Measurements from ENCODE around the gene SSBP4.

Gene SSBP4

DNA sequence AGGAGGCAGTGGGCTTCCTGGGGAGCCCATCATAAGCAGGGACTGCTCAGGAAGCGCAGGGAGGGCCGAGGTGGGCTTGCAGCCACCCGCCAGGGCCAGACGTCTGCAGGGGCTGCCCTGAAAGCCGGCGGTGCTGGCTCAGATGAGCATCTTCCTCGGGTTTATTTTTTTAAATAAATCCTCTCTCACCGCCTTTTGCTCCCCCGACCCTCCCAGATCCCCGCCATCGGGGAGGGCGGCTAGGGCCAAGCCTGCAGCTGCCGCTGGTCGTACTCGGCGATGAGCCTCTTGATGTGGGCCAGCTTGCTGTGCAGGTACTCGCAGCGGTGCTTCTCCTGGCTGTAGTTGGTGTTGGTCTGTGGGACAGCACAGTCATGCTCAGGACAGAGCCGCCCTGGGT is 25.3 kb downstream of the SSBP4 start:
- DNase-seq (ENCODE audit: low read depth, low spot score): no peak

DNA sequence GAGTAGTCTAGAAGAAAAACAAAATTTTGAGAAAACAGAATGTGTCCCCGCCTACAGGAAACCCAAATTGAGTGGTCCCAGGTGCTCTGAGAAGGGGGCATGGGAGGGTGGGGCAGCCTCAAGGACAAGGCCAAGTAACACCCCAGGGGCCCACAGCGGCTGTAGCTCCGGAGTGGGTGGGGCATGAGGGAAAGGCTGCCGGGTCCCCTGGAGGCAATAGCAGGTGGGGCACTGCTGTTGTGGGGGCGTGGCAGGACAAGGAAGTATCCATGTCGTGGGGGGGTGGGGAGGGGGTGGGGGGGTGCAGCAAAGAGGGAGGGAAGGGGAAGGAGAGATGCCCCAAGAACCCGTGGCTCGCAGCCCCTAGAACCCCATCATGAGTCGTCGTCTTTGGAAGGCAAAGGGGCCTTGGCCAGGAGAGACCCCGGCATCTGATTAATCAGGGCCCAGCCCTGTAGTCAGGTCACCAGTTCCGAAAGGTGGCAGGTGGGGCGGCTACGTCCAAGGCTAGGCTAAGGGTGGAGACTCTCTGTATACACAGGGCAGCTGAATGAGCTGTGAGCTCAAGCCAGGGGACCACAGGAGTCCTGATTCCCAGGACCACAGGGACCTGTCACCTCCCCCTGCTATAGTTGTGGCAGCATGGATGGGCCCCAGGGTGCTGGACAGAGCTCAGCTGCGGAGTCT is 26.2 kb downstream of the SSBP4 start:
- no peak for DNase-seq (ENCODE audit: low read depth, low spot score)

DNA sequence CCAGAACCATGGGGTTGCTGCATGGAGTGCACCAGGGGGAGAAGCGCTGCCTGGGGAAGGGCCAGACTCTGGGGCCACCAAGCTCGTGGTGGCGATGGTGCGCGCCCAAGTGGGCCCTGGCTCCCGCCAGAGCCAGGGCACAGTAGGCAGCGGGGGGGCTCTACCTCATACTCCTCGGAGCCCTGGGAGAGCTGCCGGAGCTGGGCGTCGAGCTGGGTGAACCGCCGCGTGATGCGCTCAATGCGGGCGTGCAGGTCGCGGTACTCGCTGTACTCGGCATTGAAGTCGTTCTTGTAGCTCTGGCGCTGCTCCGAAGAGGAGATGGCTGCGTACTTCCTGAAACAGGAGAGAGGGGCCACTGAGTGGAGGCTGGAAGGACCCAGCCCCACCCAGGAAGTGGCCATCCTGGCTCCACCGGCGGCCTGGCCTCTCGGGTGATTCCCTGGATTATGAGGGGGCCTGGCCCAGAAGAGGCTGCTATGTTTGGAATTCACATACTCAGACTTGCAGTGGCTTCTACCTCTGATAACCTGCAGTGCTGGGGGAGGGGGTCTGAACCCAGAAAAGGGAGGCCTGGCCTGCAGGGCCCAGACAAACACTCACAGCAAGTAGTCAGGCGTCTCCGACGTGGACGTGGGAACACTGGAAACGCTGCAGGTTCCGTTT is 27.1 kb downstream of the SSBP4 start:
- DNase-seq (ENCODE audit: low read depth, low spot score): no peak

DNA sequence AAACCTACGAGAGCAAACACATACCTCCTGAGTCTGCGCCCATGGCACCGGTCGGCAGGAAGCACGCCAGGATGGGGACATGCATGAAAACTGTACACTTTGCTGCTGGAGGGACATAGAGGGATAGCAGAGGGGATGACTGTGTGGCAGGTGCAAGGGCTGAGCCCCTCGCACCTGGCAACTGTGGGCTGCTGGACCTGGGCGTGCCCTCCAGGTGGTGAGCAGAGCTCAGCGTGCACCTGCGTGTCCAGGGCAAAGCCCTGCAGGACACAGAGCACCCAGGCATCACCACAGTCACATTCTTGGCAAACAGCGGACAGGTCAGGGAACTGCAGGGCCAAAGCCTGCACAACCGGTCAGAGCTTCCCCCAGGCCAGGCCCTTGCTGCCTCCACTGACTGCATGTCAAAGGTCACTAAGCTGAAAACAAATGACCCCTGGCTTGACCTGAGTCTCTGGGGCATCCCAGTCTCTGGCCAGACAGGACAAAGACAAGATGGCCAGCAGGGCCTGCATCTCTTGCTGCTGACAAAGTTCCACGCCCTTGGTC is 27.7 kb downstream of the SSBP4 start:
- no peak for DNase-seq (ENCODE audit: low read depth, low spot score)

DNA sequence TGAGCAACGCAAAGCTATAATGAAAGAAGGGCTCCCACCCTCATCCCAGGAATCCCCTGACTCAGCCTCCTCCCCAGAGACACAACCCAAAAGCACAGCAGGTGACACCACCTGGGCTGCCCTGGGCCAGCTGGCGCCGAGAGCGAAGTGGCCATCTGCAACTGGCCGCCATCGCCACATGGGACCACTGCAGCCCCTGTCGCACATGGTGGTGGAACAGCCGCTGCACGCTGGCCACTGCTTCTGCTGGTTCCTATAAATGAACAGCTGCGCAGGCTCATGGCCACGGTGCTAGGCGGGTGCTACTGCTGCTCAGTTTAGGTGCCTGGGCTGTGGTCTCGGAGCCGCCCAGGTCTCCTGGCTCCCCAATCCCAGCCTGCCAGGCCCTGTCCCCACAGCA is 30.4 kb downstream of the SSBP4 start:
- no peak for DNase-seq (ENCODE audit: low read depth, low spot score)

DNA sequence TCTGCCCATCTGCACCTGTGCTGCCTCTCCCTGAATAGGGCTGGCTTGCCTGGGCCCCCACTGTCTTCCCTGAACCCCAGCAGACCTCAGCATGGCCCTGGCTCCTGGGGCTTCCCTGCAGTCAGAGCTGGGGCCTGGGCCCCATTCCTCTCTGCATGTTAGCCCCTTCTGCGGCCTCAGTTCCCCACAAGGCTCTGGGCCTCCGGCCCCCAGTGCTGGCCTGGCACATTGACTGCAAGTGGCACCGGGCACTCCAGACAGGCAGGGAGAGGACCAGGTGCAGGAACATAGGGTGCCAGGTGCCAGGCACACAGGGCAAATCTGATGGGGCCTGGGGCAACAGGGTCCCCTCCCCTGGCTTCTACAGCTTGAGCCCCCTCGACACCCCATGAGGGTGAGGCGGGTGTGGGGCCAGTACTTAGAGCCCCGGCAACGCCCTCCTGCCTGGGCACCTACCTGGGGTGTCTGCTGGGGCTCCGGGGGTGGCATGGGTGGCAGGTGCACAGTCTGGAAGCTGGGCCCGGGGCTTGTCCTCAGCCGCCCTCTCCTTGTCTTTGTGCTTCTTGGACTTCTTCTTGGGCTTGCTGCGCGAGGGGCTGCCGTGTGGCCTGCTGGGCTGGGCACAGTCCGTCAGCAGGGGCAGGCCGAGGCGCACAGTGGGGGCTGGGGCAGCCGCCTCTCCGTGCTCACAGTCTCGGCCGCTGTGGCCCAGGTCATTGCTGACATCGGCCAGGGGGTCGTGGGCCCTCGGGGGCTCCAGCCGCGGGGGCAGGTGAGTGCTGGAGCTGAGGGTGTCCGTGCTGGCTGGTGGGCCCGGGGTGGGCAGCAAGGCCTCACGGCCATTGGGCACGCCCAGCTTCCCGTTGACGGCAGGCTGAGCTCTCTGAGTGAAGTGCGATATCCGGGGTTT is 31.1 kb downstream of the SSBP4 start:
- no peak for DNase-seq (ENCODE audit: low read depth, low spot score)

DNA sequence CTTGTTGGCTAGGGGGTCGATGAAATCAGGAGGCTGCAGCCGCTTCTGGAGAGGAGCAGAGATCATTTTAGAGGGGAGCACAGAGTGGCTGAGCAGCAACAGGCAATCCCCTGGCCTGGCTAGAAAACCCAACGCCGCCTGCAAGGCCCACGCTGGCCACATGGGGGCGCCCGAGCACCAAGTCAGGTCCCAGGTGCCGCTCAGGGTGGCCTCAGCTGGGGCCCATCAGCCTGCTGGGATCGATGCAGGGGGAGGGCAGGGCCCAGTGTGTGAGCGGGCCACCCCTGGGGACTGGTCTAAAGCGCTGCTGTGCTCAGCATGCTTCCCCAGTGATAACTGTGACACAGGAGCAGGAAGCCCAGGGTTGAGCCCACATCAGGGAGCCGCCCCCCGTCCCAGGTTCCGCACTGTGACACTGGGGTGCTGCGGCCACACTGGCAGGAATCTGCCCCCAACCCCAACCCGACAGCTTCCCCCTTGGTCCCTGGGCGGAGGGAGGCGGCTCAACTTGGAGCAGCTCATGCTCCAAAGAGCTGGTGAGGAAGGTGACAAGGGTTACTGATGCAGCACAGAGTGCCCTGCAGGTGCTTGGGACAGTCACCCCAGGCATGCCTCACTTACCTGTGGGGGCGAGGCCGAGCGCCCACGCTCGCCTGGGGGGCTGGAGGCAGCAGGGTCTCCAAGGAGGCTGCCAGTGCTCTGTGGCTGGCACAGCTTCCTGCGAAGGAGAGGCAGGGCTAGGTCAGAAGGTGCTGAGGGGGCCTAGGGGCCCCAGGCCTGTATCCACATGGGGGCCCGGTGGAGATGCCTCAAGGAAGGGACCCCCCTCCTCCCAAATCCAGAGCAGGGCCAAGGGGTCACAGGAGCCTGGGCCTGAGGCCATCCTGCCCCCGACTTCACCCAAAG is 32.0 kb downstream of the SSBP4 start:
- DNase-seq (ENCODE audit: low read depth, low spot score): peak; percentile 82

DNA sequence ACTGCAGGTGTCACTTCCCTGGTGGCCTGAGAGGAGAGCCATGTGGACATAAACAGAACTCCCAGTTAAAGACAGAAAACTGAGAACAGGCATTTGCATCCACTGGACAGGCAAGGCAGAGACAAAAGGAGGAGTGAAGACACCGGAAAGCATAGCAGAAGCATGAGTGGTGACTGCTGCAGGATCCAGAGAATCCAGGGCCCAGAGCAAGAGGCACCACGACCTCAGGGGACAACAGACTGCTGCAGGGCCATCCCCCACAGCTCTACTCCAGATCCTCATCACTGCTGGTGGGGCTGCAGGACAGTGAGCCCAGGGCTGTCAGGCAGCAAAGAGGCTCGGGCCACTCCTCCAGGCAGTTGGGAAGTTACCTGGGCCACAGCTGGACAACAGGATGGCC is 33.2 kb downstream of the SSBP4 start:
- DNase-seq (ENCODE audit: low read depth, low spot score): no peak

DNA sequence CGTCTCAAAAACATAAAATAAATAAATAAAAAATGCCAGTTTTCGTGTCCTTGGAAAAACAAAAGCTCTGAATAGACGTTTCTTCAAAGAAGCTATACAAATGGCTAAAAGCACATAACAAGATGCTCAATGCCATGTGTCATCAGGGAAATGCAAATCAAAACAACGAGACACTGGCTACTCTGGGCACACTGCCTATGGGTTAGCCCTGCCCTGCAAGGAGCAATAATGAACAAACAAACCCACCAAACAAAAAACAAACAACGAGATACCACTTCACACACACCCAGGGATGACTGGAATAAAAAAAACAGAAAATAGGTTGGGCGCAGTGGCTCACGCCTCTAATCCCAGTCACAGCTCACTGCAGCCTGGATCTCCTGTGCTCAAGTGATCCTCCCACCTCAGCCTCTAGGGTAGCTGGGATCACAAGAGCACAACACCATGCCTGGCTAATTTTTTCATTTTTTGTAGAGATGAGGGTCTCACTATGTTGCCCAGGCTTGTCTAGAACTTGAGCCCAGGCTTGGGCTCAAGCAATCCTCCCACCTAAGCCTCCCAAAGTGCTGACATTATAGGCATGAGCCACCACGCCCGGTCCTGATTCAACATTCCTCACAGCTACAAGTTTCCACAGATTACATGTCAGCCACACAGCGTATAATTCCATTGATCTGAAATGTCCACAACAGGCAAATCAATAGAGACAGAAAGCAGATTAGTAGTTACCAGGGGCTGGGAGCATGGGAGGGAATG is 34.2 kb downstream of the SSBP4 start:
- no peak for DNase-seq (ENCODE audit: low read depth, low spot score)

DNA sequence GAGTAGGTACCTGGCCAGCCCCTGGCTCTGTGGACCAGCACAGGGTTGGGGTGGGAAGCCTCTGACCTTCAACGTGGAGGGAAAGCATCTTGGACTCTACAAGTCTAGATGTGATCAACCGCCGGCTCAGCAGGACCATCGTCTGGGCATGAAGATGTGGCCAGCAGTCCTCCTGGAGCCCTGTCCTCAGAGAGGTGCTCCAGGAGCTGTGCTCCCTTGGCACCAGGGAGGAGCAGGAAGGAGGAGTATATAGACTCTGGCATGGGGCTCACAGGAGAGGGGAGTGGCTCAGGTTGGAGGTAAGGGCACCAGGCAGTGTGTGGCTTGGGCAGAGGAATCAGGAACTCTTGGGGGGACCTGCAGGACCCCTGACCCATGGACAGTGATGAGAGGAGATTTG is 37.1 kb downstream of the SSBP4 start:
- DNase-seq (ENCODE audit: low read depth, low spot score): no peak

DNA sequence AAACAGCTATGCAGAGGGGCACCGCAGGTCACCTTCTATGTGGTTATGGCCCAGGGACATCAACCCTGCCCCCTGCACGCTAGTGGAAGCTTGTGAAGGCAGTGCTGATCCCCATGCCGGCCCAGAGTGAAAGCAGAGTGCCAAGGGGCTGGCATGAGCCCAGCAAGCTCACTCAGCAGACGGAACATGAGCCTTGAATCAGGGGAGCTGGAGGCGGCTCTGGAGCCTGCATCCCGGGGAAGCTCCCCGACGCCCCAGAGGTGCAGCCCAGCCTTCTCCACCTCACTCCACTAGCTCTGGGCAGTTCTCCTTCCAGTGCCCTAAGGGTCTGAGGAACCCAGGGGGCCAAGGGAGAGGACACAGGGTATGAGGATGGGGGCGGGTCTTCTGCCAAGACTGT is 37.8 kb downstream of the SSBP4 start:
- DNase-seq (ENCODE audit: low read depth, low spot score): no peak

DNA sequence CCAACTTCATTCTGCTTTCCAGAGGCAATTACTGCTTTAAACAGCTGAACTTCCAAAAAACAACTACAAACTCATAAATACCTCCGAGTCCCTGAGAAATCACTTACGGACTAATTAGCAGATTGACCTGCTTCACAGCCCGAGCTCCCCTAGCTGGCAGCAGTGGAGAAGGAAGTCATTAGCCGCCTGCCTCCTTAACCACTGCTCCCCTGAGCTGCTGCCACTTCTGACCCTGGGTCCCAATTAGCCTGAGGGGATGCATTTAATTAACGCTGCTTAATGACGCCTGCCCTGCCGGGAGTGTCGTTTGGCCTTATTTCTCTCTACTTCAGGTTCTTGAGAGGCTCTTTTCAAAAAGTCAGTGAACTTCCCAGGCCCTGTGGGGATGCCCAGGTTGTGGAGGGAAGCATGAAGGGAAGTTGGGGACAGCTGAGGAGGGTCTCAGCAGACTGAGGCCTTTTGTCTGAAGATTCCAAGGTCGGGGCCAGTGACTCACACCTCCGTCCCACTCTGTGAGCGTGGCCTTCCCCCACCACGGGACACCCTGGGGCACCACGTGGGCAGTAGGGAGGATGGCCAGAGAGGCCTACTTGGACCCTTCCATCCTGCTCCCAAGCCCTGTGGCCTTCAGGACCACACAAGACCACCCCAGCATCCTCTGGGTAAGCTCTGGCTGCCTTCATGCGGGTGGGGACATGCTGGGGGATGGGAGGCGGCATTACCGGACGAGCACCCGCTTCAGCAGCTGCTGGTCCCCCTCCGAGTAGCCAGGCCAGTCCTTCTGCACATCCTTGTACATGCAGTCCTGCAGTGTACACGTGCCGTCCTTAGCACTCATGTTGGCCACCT is 38.5 kb downstream of the SSBP4 start:
- DNase-seq (ENCODE audit: low read depth, low spot score): no peak

DNA sequence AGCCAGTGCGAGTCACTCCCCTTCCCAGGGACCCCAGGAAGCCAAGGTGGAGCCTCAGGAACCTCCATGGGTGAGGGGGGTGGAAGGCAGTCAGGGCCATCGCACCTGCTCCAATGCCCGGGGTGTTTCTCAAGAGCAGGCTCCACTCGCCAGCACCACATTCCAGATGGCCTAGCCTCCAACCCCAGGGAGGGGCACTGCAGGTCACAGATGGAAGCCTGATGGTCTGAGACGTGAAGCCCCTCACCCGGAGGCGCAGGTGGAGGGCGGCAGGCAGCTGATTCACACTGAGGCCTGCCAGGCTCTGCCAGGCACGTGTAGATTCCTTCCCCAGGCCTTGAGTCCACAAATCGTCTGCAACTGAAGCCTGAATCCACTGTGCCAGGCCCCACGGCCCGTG is 41.7 kb downstream of the SSBP4 start:
- no peak for DNase-seq (ENCODE audit: low read depth, low spot score)

DNA sequence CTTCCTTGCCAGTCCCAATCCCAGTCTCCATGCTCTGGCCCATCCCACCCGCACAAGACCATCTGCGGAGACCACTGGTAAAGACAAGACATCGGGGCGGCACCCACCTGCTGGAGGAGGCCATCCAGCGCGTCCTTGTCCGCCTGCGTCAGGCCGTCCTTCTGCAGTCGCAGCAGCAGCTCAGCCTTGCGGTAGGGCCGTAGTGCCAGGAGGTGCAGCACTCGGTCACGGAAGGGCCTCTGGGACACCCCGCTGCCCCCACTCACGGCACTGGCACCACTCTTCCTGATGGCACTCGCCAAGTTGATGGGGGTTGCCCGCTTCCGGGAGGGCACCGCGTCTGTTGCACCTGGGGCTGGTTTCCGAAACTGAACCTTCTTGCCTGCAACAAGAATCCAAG is 42.3 kb downstream of the SSBP4 start:
- no peak for DNase-seq (ENCODE audit: low read depth, low spot score)

DNA sequence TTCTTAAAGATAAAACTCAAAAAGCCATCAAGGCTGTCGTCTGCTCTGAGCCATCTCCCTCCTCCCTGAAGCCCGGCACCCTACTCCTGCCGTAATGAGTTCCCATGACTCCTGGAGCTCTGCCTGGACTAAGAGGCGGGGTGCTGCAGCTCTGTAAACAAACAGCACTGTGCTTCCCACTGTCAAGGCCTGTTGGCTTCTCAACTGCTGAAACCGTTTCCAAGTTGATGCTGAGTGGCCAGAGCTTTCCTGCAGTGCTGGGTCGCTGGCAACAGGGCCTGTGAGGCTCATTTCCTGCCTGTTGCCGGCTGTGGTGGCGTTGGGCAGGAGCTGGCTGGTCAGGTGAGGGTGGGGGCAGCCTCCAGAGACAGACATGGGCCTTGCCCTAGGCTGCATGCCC is 45.4 kb downstream of the SSBP4 start:
- DNase-seq (ENCODE audit: low read depth, low spot score): no peak

DNA sequence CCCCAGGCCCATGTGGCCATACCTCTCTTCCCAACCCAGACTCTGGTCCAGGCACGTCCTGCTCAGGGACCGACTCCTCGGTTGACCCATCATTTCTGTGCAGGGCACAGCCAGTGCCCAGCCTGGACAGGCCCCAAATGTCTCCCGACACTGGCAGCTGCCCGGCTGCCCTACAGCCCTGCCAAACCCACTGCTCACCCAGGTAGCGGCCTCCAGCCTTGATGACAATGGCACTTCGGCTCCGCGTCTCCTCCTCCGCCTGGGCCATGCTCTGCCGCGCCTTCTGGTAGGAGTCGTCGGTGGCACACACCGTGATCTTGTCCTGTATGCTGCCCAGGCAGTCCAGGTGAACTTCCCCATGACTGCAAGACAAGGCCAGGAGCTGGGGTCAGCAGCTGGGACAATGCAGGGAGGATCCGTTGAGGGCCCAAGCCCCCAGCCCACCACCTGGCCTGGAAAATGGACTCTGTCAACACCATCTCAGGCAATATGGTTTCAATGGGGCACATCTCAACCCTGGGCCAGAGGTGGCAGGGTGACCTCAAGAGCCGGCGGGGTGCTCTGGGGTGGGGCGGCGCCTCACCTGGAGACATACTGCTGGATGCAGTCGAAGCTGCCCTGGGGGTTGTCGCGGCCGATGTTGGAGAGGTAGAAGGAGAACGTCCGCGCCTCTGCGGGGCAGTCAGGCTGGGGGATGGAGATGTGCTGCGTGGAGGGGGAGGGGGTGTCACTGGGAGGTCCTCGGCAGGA is 46.2 kb downstream of the SSBP4 start:
- no peak for DNase-seq (ENCODE audit: low read depth, low spot score)

DNA sequence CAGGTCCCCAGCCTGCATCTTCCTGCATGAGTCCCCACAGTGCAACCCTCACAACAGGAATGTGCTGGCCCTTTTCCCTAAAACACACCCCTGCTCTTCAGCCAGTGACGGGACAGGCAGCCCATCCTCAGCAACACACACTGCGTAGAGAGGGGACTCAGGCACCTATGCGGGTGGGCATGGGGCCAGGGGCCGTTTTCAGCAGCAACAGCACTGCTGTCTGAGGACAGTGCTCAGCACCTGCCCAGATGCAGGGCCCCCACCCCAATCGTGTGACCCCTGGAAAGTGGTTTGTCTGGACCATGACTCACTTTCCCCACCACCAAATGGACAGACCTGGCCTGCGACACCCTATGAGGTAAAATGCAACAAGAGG is 46.8 kb downstream of the SSBP4 start:
- DNase-seq (ENCODE audit: low read depth, low spot score): no peak

DNA sequence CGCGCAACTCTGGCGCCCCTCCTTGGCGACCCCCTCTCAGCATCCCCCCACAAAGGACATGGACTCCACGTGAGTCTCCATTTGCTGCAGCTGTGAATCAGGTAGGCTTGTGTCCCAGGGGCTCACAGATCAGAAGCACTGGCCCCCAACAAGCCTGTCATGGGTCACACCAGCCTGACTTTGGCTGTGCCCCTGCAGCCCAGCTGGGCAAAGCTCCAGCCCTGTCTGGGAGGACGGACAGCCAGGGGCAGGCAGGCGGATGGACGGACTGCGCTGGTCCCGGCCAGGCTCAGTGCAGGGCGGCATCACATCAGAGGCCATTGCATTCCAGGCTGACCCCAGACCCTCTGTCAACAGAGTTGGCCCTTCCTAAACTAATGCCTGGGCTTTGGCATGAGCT is 47.2 kb downstream of the SSBP4 start:
- DNase-seq (ENCODE audit: low read depth, low spot score): no peak

DNA sequence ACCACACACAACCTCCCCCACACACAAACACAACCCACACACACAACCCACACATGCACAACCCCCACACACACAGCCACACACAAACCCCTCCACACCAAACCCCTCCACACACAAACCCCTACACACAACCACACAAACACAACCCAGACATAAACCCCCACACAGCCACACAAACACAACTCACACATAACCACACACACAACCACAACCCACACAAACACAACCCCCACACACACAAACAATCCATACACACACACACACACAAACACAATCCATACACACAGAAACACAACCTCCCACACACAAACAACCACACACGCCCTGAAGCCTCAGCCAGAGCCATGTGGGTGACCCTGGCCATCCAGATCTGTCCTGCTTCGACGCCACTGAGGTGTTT is 48.8 kb downstream of the SSBP4 start:
- no peak for DNase-seq (ENCODE audit: low read depth, low spot score)

Data from activated naive CD8-positive, alpha-beta T cell treated with anti-CD3 and anti-CD28 coated beads, Interleukin-2, amount 50 U/mL, for 16 hours (primary cell).